Limb (tissue), 2 donors: ENCODE results near the gene TSACC.

Source experiments
- DNase-seq, 2 donors: peaks; one replicate each; pipeline ENCODE4 v3.0.0-alpha.2; 2016; ENCODE audit errors: extremely low spot score in 2 of 2

The TSACC gene

DNA sequence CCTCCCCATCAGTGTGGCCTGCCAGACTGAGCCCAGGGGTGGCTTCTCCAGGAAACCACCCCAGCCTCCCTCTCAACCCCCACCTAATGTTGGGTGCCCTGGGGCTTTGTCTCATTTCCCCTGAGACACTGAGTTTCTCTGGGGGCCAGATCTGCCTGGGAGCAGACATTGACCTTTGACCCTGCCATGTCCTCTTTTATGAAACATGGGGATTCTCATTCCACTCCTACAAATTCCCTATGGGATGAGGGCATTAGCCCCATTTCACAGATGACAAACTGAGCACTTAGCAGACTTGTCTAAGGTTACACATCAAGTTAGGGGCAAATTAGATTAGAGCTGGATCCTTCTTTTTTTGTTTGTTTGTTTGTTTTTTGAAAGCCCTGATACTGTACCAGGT lies 54.8 kb downstream of the TSACC start:
- no peak for DNase-seq

- no peak for DNase-seq
These were observed 55.8 kb downstream of the TSACC start for GRCh38 chr1:156394082-156394481.

DNA sequence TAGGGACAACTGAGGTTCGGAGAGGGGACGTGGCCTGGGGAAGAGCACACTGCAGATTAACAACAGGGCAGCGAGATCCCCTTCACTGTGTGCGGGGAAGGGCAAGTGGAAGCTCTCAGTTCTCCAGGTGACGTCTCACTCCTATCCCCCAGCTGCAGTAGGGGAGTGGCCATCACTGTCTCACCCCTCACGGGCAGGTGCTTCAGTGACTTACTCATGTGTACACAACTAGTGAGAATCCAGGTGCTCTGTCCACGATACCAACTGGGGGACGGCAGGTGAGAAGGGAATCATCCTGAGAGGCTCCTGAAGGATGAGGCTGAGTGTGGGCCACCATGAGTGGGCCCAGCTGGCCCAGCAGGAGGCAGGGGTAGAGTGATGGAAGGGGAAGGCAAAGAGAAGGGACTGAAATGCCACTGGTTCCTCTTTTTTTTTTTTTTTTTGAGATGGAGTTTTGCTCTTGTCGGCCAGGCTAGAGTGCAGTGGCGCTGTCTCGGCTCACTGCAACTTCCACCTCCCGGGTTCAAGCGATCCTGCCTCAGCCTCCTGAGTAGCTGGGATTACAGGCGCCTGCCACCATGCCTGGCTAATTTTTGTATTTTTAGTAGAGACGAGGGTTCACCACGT lies 56.6 kb downstream of the TSACC start:
- DNase-seq, result no peak
